Umbilical cord (tissue), 2 donors: ENCODE measurements around the gene ATP10A. TPM values are rescaled to one million over a fixed set of nuclear protein-coding genes. Genes with fewer than 3 reads are reported as not detected.

ENCODE experiments used
- DNase-seq: peaks from one replicate; pipeline ENCODE4 v3.0.0-alpha.2; 2015; ENCODE audit warnings: low spot score
- total RNA-seq: library from RNA; depleted of rRNA; stranded (reverse); fragments of >200 nt; gene quantifications from one replicate; pipeline ENCODE4 v1.2.3, GENCODE V29; 2014; ENCODE audit warnings: low replicate concordance; ENCODE audit not compliant: insufficient read depth

ATP10A gene
- total RNA-seq, 1 donor from 2014 or later = 18.3 TPM

DNA sequence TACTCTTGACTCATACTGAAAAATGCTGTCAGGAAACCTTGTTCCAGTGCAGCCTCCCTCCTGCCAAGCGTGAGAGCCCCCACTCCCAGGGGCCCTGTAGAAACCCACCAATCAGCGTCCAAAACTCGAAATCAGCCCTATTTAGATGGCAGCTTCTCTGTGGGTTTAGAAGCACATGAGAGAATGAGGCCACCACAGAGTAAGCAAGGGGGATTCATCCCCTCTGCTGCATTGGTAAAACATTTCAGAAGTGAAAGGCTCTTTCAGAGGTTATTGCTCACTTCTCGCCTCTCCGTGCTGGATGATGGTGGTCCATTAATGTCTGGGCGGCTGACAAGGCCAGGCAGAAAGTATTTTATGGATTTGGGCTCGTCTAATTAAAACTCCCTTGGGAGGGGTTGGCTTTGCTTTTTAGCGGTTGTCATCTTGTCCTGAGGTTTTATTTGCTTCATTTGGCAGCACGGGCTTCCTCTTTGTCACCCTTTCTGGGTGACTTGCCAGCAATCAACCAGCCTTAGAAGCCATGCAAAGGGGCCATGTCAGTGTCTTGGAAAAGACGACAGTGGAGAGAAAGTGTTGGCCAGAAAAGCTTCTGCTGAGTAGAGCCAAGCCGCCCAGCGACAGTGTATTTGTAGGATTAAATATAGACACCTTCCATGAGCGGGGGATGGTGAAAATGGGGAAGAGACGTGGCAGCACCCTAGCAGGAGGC lies 145.5 kb downstream of the ATP10A start:
- peak; percentile 38 for DNase-seq

DNA sequence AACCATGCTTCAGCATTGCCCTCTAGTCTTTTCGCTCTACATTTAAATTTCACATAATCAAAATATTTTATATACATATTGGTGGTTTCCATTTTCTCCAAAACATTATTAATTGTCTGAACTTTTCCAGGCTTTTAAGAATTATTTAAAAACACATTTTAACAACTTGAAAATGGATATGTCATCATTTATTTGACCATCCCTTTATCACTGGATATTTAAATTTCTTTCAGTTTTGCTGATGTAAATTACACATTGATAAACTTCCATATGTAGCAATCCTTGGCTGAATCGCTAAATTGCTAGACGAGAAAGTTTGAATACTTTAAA lies 146.0 kb downstream of the ATP10A start:
- no peak for DNase-seq

- no peak for DNase-seq
Observed at GRCh38 chr15:25716414-25717126, 146.6 kb downstream of the ATP10A start.

GRCh38 chr15:25715536-25716413 lies 147.4 kb downstream of the ATP10A start:
- DNase-seq = no peak

GRCh38 chr15:25714538-25714840 lies 148.6 kb downstream of the ATP10A start:
- DNase-seq = no peak

- DNase-seq = no peak
Observed at GRCh38 chr15:25713736-25714537, 149.2 kb downstream of the ATP10A start.

DNA sequence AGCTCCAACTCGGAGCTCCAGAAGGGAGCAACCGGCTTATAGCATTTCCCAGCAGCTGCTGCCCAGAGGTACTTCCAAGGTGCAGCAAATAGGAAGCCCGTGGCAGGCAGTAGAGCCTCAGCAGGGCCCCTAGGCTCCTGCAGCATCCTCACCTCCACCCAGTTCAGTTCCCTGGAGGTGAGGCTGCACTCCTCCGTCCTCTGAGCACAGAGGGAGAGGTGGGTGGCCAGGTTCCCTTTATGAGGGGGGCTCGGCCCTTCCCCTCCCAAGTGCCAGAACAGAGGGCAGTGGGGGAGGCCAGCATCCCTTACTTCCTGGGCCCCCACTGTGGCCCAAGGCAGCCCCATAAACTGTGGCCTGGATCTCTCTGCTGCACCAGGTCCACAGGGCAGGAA lies 150.2 kb downstream of the ATP10A start:
- no peak for DNase-seq

DNA sequence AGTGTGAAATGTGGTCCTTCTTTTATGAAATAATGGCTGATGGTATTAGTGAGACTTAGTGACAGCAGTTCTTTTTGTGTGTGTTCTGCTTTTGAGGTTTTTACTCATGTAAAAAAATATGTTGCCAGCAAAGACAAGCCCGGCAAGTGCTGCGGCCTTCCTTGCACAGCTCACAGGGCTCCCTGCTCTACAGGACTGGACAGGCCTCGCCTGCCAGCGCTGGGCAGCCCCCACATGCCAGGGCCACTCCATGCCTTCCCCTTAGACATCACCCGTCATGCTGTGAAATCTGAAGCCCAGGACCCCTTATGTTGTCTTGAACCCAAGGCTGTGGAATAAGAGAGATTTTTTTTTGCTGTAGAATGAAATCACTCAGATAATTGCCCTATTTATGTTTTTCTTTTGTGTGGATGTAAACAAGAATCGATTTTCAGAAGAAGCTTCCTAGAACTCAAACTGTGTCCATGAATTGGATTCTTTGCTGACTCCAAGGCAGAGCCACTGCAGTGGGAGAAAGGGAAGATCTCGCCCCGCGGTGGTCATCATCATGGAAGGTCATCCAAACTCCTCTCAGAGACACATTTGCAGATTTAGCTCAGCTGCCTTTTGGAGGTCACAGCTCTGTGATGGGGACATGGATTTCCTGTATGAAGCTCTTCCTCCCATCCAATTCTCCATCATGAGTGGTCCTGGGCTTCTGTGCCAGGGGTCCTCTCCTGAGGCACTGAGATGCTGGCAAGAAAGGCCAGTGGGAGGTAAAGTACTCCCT lies 150.8 kb downstream of the ATP10A start:
- DNase-seq = no peak

- DNase-seq = no peak
Observed at GRCh38 chr15:25711691-25712090, 151.4 kb downstream of the ATP10A start.

GRCh38 chr15:25711164-25711563 lies 152.0 kb downstream of the ATP10A start:
- DNase-seq = no peak

DNA sequence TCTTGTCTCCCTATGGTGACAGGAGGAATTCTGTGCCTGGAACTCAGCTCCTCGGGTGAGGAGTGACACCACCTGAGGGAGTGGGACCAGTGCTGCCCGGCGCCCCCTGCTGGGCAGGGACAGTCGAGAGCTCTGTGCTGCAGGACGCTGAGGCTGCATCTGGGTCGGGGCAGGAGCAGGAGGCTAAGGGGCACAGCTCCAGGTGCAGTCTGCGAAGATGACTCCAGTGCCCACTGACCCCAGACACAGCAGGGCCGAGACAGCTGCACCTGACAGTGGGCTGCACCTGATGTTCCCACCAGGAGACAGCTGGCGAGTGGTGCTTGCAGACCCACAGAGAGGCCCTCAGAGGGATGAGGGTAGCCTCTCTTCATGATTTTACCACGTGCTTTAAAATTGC lies 152.9 kb downstream of the ATP10A start:
- DNase-seq = no peak

GRCh38 chr15:25709437-25710159 lies 153.5 kb downstream of the ATP10A start:
- no peak for DNase-seq

GRCh38 chr15:25708391-25708790 lies 154.7 kb downstream of the ATP10A start:
- no peak for DNase-seq

GRCh38 chr15:25707656-25708365 lies 155.3 kb downstream of the ATP10A start:
- no peak for DNase-seq

DNA sequence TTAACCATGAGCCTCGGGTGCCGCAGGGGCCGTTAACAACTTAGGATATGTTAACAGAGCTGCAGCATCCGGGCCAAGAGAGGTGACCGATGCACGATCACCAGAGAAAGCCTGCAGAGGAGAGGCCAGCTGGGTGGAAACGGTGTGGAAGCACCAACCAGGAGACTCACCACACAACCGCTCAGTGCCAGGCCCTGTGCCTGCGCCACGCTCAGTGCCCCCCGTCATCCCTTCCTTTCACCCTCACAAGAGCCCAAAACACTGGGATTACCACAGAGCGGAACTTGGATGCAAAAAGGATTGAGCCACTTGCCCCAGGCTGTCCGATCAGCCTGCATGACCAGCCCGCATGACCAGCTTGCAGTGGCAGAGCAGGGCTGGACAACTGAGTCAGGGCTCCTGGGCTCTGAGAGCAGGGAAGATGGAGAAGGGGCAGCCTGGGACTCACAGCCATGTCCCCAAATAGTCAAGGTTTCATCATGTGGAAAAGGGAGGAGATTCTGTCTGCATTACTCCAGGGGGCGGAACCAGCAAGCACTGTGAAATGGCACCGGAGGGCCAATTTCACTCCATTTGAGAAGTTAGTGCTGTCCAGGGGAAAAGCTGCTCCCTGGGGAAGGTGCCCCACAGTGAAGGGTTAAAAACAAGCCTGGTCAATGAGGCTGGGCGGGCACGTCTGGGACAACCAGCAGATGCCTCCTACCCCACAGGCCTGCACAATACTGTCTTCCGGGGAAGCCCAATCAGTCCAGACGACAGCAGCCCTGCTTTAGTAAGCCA lies 156.8 kb downstream of the ATP10A start:
- no peak for DNase-seq

DNA sequence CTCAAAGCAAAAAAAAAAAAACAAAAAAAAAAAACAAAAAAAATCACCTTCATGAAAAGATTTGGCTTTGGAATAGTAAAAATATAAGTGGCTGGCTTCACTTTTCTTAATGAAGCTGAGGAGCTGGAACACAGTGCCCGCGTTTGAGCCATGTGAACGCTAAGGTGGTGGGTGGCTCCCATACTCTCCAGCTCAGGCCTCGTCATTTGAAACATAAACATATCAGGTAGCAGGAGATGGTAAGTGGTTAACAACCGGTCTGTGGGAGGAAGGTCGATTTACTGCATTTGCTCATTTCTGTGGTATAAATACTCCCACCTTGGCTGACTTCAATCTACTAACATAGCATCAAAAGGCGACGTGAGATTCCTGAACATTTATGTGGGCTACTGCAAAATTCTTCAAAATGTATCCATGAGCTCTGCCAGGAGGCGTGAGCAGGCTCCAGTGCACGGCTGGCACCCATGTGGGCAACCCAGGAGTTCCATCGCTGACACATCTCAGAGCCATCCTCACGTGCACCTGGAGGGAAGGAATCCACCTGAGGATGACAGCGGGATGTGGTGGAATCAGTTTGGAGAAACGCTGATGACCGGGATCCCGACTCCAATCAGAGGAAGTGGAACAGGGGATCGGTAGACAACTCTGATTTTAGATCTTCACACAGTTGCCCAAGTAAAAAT lies 157.6 kb downstream of the ATP10A start:
- no peak for DNase-seq

DNA sequence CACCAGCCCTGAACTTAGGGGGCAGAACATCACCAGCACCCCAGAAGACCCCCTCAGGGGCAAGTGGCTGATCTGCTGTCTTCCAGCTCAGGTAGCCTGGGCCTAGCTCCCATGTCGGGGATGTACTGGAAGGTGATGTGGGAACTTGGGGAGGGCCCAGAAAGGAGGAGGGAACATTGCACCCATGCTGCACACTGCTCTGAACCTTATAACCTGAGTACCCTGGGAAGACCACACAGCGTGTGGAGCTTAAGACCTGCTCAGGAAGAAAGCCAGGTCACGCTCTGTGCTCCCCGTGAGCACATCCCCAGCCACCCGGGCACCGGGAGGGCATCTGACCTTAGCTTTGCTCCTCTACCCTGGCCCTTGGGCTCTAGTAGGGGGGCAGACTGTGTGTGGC lies 159.4 kb downstream of the ATP10A start:
- no peak for DNase-seq

DNA sequence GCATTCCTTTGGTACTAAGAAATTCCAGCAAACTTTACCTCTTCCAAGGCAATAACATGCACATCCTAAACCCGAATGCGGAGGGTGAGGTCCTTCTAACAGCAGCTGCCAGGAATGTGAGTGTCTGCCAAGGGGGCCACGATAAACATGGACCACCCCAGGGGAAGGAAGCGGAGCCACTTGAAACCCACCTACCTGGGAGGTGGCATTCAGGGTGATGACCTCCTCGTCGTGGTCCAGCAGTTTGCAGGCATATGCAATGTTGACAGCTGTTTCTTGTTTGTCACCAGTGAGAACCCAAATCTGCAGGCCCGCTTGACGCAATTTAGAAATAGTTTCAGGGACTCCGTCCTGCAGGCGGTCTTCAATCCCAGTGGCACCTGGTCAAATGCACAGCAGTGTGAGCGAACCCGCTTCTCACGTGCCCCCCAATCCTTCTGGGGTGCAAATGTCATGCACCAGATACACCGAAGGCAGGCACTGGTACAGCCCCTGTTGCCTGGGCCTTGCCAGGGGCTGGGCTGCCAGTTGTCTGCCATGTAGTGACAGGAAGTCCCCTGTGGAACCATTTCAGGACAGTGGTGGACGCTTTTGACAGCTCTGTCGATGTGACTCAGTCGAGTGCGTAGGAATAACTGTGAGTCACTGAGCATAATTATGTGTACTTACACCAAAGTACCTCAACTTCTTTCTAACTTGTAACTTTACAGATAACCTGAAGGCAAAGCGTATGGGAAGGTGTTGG lies 161.2 kb downstream of the ATP10A start:
- no peak for DNase-seq
